ENCODE measurements around the gene SLC6A18.

The SLC6A18 gene

DNA sequence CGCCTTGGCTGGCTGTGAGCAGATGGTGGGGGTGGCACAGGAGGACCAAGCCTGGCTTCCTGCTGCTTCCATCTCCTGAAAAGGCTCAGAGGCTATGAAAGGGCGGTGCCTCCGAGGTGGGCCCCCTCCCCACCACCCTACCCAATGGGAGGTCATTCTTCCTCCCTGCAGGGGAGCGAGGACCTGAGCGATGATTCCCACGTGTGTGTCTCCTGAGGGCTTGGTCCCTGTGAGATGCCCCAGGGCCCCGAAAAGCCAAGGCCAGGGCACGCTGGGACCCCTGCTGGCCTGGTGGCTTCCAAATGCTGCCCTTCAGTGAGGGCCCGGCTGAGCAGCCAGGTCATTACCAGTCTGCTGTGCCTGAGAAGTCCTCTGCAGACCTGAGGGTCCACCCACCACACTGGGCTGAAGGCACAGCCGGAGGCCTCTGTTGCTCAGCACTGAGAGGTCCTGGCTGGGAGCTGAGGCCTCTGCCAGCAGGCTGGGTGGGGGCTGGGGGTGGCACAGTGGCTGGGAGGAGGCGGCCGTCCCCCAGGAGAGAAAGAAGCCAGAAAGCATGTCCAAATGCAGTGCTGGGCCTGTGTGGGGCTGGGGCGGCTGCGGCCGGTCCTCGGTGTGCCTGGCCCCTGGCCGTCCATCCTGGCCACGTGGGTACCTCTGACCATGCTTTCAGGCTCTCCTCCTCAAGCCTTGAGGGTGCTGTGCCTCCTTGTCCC lies 37.8 kb upstream of the SLC6A18 start:
- DNase-seq: no peak

DNA sequence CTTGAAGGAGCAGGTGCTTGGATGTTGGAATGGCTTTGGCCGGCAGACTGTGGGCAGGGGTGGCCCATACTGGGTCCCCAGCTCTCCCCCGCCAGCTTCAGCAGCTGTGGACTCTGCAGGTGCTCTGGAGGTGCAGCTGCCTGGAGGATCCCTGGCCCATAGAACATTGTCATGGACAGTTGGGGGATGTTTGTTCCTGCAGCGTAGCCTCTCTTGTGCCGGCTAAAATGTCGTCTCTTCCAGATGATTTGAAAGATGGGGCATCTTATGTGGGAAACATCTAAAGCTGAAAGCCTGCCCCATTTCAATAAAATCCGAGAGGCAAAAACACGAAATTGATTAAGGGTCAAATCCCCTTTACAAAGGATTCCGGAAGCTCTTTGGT lies 37.2 kb upstream of the SLC6A18 start:
- DNase-seq: no peak

DNA sequence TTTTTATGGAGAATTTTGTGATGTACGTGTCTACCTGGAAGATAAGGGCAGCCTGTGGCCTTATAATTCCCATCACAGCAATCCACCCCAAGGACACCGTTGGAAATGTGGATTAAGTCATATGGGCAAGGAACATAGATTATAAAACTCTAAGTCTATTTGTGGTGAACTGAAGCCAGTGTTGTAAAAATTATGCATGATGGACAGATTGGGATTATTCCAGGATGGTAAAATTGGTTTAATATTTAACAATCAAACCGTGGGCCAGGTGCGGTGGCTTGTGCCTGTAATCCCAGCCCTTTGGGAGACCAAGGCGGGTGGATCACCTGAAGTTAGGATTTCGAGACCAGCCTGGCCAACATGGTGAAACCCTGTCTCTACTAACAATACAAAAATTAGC lies 36.7 kb upstream of the SLC6A18 start:
- no peak for DNase-seq

DNA sequence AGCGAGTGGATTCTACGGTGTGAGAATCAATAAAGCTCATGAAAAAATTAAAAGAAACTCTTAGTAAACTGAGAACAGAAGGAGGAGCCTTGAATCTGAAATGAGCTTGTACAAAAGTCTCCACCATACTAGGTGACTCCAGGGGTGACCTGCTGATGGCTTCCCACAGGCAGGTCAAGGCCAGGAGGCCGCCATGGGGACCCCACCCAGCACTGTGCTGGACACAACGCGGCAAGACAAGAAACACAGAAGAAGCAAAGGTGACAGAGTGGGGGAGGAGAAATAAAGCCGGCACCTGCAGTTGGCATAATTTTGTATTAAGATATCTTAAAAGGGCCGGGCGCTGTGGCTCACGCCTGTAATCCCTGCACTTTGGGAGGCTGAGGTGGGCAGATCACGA lies 35.9 kb upstream of the SLC6A18 start:
- no peak for DNase-seq

DNA sequence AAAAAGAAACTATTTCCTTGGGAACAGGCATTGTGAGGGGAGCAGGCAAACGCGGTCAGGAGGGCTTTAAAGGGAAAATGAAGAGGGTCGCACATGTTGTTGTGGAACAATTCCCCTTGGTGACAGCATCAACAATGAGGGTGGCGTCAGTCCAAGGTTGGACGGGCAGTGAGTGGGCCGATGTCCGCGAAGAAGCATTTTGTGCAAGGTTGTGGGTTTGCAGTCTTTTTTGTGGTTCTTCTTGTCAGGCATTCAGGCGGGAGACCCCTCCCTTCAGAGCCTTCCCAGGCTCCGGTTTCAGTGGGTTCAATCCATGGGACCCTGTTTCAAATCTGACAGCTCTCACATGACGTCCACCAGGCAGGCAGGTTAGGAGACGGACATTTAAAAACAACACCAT lies 34.9 kb upstream of the SLC6A18 start:
- DNase-seq: no peak

DNA sequence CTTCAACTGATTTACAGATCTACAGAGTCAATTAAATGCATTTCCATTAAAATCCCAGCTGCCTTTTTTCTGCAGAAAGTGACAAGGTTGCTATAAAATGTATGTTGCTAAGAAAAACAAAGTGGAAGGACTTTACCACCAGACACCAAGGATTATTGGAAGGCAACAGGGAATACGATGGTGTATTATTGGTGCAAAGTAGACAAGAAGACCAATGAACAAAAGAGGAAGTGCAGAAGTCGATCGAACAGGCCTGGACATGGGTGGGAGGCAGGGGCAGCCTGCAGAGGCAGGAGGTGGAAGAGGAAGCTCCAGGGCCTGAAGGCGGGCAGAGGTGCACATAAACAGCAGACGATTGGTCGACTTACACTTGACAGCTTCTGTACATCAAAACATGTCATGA lies 34.3 kb upstream of the SLC6A18 start:
- no peak for DNase-seq

DNA sequence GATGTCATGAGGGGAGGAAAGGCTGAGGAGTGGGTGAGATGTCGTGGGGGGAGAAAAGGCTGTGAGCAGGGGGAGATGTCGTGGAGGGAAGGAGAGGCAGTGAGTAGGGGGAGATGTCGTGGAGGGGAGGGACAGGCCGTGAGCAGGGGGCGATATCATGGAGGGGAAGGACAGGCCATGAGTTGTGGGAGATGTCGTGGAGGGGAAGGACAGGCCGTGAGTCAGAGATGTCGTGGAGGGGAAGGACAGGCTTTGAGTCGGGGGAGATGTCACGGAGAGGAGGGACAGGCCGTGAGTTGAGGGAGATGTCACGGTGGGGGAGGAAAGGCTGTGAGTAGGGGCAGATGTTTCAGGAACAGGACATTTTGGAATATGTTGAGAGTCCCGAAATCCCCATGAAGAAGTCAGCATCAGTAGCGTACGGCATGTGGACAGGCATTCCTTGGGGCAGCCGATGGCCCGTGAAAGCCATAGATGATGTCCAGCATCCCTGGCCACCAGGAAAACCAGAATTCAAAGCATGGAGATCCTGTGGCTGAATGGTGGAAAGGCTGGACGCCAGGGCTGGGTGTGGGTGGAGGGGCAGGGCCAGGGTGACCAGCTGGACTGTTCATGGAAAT lies 32.1 kb upstream of the SLC6A18 start:
- no peak for DNase-seq

DNA sequence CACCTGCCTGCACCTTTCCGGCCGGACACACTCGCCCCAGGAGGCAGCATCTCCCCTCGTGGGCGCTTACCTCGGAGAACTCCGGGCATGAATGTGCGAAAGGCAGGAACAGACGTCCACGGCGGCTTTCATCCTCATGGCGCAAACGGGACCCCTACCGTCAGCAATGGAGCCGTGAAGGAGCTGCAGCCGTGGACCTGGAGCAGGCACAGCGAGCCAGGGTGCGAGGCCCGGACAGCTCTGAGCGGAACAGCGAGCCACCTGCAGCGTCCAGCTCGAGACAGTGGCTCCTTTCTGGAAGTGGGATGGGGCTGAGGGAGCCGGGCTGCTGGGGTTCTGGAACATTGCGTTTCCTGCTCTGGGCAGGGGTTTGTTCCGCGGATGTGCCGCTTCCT lies 31.6 kb upstream of the SLC6A18 start:
- DNase-seq: no peak

DNA sequence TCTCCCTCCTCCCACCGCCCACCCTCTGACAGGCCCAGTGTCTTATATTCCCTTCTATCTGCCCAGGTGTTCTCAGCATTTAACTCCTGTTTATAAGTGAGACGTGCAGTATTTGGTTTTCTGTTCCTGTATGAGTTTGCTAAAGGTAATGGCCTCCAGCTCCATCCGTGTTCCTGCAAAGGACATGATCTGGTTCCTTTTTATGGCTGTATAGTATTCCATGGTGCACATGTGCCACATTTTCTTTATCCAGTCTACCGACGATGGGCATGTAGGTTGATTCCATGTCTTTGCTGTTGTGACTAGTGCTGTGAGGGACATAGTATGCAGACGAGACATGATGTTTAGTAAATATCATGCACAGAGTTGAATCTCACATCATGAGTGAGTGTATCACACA lies 30.8 kb upstream of the SLC6A18 start:
- DNase-seq: no peak

DNA sequence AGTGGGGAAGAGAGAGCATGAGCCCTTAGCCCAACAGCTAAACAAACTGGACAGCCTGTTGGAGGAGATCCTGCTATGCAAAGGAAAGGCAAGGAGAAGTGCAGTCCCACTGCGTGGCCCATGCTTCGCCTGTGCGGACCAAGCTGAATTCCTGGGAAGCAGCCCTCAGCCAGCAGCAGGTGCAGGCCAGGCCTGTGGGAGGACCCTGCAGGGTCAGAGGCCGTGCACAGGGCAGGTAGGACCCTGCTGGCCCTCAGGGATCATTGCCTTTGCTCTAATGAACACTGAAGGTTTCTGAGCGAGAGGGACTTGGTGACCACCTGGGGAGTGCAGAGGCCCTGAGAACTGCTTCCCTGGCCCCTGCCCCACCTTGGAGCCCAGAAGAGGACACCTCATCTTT lies 29.7 kb upstream of the SLC6A18 start:
- DNase-seq: no peak

DNA sequence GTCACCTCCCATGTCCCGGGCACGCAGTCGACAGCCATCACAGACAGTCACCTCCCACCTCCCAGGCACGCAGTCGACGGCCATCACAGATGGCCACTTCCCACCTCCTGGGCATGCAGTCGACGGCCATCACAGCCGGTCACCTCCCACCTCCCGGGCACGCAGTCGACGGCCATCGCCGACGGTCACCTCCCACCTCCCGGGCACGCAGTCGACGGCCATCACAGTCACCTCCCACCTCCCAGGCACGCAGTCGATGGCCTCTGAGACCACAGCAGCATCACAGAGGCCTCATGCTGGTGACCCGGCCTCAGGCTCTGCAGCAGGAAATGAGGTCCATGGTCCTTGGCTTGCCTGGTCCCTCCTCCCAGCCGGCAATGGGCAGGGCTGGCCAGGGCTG lies 29.3 kb upstream of the SLC6A18 start:
- DNase-seq: no peak

DNA sequence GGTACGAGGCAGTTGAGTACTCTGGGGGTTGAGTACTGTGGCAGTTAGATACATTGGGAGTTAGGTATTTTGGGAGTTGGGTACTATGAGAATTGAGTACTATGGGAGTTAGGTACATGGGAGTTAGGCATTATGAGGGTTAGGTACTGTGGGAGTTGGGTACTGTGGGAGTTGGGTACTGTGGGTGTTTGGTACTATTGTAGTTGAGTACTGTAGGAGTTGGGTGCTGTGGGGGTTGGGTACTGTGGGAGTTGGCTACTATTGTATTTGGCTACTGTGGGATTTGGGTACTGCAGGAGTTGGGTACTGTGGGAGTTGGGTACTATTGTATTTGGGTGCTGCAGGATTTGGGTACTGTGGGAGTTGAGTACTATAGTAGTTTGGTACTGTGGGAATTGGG lies 28.6 kb upstream of the SLC6A18 start:
- DNase-seq: no peak

DNA sequence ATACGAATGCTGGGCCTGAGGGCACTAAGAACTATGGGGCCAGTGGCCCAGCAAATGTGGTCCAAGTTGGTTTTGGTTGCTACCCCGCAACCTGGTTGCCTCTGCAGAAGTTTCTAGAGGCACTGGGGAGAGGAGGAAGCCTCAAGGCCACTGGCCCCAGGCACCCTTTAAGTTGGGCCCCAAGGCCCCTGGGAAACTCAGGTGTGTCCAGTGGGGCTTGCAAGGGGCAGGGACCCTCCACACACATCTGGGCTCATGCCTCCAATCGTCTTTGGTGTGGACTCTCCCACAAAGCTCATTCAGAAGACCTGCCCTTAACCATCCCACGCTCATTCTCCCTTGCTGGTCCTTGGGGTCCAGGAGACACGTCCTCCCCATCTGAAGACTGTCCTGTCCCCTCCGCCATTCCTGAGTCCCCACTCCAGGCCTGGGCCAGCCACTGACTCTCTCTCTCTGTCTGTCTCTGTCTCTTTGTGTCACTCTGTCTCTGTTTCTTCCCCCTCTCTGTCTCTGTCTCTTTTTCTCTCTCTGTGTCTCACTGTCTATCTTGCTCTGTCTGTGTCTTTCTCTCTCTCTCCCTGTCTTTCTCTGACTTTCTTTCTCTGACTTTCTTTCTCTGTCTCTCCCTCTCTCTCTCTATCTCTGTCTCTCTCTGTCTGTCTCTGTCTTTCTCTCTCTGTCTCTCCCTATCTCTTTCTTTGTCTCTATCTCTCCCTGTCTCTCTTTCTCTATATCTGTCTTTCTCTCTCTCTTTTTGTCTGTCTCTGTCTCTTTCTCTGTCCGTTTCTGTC lies 27.1 kb upstream of the SLC6A18 start:
- DNase-seq: no peak

DNA sequence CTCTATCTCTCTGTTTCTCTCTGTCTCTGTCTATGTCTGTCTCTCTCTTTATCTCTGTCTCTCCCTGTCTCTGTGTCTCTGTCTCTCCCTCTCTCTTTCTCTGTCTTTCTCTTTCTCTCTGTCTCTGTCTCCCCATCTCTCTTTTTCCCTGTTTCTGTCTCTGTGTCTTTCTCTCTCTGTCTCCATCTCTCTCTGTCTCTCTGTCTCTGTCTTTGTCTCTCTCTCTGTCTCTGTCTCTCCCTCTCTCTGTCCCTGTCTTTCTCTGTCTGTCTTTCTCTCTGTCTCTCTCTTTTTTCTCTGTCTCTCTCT lies 25.9 kb upstream of the SLC6A18 start:
- DNase-seq: no peak

DNA sequence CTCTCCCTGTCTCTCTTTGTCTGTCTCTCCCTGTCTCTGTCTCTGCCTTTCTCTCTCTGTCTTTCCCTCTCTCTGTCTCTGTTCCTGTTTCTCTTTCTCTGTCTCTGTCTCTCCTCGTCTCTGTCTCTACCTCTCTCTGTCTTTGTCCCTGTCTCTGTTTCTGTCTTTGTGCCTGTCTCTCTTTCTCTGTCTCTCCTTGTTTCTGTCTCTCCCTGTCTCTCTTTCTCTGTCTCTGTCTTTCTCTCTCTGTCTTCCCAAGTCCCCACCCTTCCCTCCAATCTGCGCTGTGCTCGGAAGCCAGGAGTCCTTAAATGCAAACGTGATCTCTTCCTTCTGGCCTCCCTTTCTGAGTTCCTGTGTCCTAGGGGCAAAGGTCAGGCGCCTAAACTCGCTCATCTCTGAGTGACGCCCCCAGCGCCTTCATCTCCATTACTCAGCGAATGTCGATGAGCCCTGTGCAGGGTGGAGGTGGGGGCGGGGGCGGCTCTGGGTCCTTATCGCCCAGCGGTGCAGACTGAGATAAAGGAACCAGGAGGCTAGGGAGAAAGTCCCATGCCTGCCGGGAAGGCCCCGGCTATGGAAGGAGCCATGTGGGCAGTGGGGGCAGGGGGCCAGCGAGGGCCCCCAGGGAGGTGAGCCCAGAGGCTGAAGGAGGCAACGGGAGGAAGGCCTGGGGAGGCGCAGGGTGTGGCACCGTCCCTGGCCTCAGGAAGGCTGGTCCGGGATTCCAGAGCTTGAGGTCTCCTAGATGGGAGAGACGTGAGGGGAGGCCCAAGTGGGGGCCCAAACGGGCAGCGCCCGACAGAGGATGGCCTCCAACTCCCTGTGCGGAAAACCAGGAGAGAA lies 25.3 kb upstream of the SLC6A18 start:
- peak; percentile 68 for DNase-seq

DNA sequence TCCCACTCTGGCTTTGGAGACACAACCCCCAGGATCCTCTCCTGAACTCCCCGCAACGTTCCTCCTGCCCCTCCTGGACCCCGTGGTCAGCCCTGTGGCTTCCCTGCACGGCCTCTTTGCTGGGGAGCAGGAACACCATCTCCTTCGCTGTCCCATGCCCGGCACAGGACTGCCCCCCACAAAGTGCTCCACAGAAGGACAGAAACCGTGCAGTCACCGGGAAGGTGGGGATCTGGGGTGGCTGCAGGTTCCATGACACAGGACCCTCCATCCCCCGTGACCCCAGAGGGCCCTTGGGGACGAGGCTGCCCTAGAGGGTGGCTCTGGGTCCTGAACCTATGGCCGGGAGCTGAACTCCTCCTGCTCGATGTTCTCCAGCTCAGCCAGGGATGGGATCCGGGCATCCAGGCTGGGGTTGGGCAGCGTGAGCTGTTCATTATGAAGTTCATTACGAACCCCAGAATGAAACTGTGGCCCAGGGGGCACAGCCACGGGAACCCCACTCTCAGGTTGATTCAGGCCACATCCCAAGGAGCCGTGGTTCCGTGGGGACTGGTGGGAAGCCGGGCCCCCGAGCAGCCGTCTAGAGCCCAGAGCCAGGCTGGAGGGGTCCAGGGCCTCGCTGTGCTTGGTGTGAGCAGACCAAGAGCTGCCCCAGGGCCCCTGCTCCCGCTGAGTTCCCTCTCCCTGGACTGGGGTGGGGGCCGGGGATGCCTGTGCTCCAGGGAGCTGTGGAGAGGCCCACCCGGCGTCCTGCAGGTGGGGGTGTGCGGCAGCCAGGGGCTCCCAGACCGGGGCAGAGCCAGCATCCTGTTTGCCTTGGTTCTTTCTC lies 24.5 kb upstream of the SLC6A18 start:
- no peak for DNase-seq

DNA sequence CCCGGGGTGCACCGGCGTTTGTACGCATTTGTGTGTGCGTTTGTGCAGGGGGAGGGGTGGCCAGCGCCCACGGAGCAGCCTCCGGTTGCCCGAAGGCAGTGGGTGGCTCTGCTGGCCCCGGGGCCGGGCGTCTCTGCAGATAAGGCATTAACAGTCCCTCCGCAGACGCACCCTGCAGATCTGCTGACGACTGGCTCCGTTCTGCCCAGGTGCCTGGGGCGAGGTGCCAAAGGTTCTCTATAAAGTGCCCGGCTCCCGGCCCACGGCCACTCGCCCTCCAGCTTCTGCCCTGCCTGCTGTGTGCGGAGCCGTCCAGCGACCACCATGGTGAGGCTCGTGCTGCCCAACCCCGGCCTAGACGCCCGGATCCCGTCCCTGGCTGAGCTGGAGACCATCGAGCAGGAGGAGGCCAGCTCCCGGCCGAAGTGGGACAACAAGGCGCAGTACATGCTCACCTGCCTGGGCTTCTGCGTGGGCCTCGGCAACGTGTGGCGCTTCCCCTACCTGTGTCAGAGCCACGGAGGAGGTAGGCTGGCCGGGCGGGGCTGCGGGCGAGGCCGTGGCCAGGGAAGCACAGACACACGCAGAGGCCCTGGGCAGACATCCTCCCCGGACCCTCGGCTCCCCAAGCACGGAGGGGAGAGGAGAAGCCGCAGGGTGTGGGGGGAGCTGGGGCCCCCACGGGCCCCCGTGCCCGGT lies 23.7 kb upstream of the SLC6A18 start, which contains the start of gene SLC6A19:
Gene SLC6A19, plus strand, starts transcription at position 269 of the 699 bp plus-strand sequence. Its CDS starts 56 bp downstream, at position 325.
- DNase-seq: peak; percentile 41

DNA sequence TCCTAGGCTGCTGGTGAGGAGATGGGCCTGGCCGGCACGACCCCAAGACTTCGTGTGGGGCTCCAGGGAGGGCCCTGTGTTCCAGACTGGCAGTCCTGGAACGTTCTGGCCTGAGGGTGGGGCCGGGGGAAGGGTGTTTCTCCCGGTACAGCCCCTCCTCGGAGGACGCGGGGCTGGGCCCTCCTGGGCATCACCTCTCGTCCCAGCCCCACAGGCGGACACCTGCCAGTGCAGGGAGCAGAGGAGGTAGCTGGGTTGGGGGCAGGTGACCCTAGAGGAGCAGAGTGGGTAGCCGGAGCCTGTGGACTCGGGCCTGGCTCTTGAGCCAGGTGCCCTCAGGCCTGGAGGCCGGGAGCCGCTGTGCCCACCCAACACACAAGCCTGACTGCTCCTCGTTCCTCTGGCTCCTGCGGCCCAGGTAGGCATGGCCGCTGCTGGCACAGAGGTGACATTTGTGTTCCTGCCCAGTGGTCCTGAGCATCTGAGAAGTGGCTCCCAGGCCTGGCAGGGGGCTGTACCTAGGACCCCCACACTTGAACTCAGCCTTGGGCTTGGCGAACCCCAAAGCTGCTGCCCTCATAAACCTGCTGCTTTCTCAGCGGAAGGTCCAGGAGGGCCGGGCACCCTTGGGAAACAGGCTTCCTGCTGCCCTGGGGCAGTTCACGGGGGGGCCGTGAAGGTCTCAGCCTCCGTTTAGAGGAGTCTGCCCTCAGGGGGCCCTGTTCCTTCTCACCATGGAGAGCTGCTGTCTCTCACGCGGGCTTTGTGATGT lies 23.0 kb upstream of the SLC6A18 start:
- DNase-seq: no peak

DNA sequence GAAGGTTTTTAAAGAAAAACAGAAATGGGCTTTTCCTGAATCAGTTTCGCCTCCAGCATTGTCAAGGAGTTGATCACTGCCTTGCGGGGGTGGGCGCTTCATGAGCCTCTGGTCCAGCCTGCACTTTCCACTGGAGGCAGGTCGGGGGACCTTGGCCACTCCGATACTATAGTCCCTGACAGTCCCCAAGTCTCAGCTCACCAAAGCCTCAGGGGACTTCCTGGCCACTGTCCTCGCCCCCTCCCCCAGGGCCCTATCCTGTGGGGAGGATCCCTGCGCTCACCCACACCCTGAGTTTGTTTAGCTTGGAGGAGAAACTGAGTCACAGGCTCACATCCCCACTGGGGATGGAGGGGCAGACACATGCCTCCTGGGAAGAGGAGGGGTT lies 22.4 kb upstream of the SLC6A18 start:
- no peak for DNase-seq

DNA sequence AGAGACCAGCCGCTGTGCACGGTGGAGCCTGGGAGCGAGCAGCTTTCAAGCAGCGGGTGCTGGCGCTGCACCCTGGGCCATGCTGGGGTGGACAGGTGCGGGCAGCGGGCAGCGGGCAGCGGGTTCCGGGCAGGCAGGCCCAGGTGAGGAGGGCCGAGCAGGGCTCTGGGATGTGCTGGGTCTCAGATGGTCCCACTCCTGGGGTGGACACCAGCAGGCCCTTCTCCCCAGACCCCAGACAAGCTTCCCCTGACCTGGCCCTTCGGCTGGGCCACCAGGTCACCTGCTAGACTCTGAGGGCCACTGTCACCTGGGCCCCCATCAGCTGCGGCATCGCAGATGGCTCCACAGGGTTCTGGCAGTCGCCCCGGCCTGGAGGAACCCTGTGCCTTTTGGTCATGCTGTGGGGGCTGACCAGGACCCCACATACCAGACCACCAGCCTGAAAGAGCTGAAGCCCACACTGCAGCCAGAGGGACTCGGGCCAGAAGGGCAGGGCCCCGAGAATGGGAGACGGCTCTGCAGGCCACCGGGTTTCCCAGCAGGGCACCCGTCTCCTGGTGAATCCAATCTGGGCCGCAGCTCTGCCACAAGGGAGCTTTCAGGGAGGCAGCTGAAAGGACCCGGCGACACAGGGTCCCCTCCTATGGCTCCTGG lies 21.7 kb upstream of the SLC6A18 start:
- no peak for DNase-seq
